HG02798 (cell line): Measurements from ENCODE around the gene MEGF9.

ENCODE experiments used
- ATAC-seq: cut with Tn5 transposase; IDR thresholded peaks from one replicate; pipeline ENCODE4 v1.9.1; 2021; ENCODE audit warnings: mild to moderate bottlenecking; ENCODE audit not compliant: unreplicated experiment, poor library complexity

MEGF9 gene

GRCh38 chr9:120710110-120710981 is 3.9 kb downstream of the MEGF9 start:
- ATAC-seq, result no peak

- ATAC-seq, result no peak
These were observed 5.6 kb downstream of the MEGF9 start for GRCh38 chr9:120708526-120709224.

- no peak for ATAC-seq
These were observed 7.1 kb downstream of the MEGF9 start for GRCh38 chr9:120707170-120707569.

GRCh38 chr9:120705174-120705573 is 9.1 kb downstream of the MEGF9 start:
- ATAC-seq, result no peak

- no peak for ATAC-seq
These were observed 12.2 kb downstream of the MEGF9 start for GRCh38 chr9:120702075-120702474.

- ATAC-seq, result no peak
These were observed 13.0 kb downstream of the MEGF9 start for GRCh38 chr9:120701248-120701647.

- no peak for ATAC-seq
These were observed 15.5 kb downstream of the MEGF9 start for GRCh38 chr9:120698766-120699165.

GRCh38 chr9:120697448-120697847 is 16.8 kb downstream of the MEGF9 start:
- ATAC-seq, result no peak

- no peak for ATAC-seq
These were observed 17.6 kb downstream of the MEGF9 start for GRCh38 chr9:120696551-120697230.

GRCh38 chr9:120694559-120694958 is 19.7 kb downstream of the MEGF9 start:
- ATAC-seq, result peak; percentile 37

GRCh38 chr9:120693700-120694008 is 20.6 kb downstream of the MEGF9 start:
- peak; percentile 54 for ATAC-seq

- ATAC-seq, result peak; percentile 48
These were observed 21.2 kb downstream of the MEGF9 start for GRCh38 chr9:120692901-120693699.

GRCh38 chr9:120690372-120690771 is 23.9 kb downstream of the MEGF9 start:
- no peak for ATAC-seq

- ATAC-seq, result no peak
These were observed 24.4 kb downstream of the MEGF9 start for GRCh38 chr9:120689860-120690259.

- no peak for ATAC-seq
These were observed 25.5 kb downstream of the MEGF9 start for GRCh38 chr9:120688758-120689157.

GRCh38 chr9:120683150-120683549 is 31.1 kb downstream of the MEGF9 start:
- no peak for ATAC-seq

GRCh38 chr9:120681121-120681520 is 33.1 kb downstream of the MEGF9 start:
- ATAC-seq, result no peak

- no peak for ATAC-seq
These were observed 33.7 kb downstream of the MEGF9 start for GRCh38 chr9:120680579-120680978.

- no peak for ATAC-seq
These were observed 34.1 kb downstream of the MEGF9 start for GRCh38 chr9:120680161-120680560.

- no peak for ATAC-seq
These were observed 36.3 kb downstream of the MEGF9 start for GRCh38 chr9:120677965-120678364.
